Suprapubic skin (tissue), 4 donors: Measurements from ENCODE around the gene THSD7B. TPM values are rescaled to one million over a fixed set of nuclear protein-coding genes. Genes with fewer than 3 reads are reported as not detected.

ENCODE experiments used
- DNase-seq, 2 donors: peaks; one replicate each; pipeline ENCODE4 v3.0.0-alpha.2; 2019; ENCODE audit warnings: low spot score in 2 of 2
- H3K27ac ChIP-seq: fragments of 200-600 bp; sonication (generic); one replicate; pipeline ENCODE4 v1.5.1; 2019
- H3K27me3 ChIP-seq: fragments of 200-600 bp; sonication (generic); one replicate; pipeline ENCODE4 v1.5.1; 2019
- H3K36me3 ChIP-seq: fragments of 200-600 bp; sonication (generic); one replicate; pipeline ENCODE4 v1.5.1; 2019
- H3K4me1 ChIP-seq: fragments of 200-600 bp; sonication (generic); one replicate; pipeline ENCODE4 v1.5.1; 2019
- H3K4me3 ChIP-seq: fragments of 200-600 bp; sonication (generic); one replicate; pipeline ENCODE4 v1.5.1; 2019; ENCODE audit warnings: mild to moderate bottlenecking
- H3K9me3 ChIP-seq: fragments of 200-600 bp; sonication (generic); one replicate; pipeline ENCODE4 v1.5.1; 2019
- CTCF ChIP-seq, 2 donors: fragments of 200-600 bp in 1 of 2; fragments of 450-650 bp in 1 of 2; sonication (generic) in 1 of 2; IDR thresholded peaks; one replicate each; pipeline ENCODE4 v1.5.1; 2016 to 2019; ENCODE audit warnings: antibody characterized with exemption in 2 of 2, mild to moderate bottlenecking in 1 of 2, moderate library complexity in 1 of 2
- EP300 ChIP-seq: sonication (generic); formaldehyde crosslinking; IDR thresholded peaks from one replicate; pipeline ENCODE4 v1.6.1; 2017; ENCODE audit warnings: antibody characterized with exemption
- POLR2A ChIP-seq, 2 donors: fragments of 450-650 bp; IDR thresholded peaks; one replicate each; pipeline ENCODE4 v1.6.1; 2017; ENCODE audit warnings: antibody characterized with exemption in 2 of 2, mild to moderate bottlenecking in 2 of 2, moderate library complexity in 2 of 2
- POLR2AphosphoS5 ChIP-seq, 3 donors: sonication (generic); formaldehyde crosslinking; IDR thresholded peaks; one replicate each; pipeline ENCODE4 v1.6.1; 2017; ENCODE audit warnings: antibody characterized with exemption in 3 of 3
- WGBS: methylation state at CpG from one replicate; pipeline ENCODE4 v1.1.5; 2018; 5-methylcytosine and 5-hydroxymethylcytosine counted together
- total RNA-seq, 4 donors: library from RNA; depleted of rRNA; stranded (reverse); fragments of >200 nt; gene quantifications; one replicate each; pipeline ENCODE4 v1.1.0, GENCODE V29; 2016

THSD7B gene
- total RNA-seq, 4 donors from 2014 or later: 0.18 to 1.1 (median 0.34) TPM; not detected in 1

- no peak overlapping the region for H3K27ac ChIP-seq
- TF ChIP-seq POLR2AphosphoS5 (IDR thresholded peaks at IDR 0.05) (no peak), CTCF (IDR thresholded peaks at IDR 0.05) (no peak), EP300 (no peak), POLR2A (IDR thresholded peaks at IDR 0.05) (no peak)
- 23% methylated on average over 1 of the region's 1 CpG for WGBS
- no peaks in the 10 kb centered on the region for H3K9me3 ChIP-seq
- no peak overlapping the region for H3K4me3 ChIP-seq
- no peak for DNase-seq
- H3K36me3 ChIP-seq: no peaks in the 10 kb centered on the region
- H3K27me3 ChIP-seq: no peaks in the 10 kb centered on the region
- no peaks in the 10 kb centered on the region for H3K4me1 ChIP-seq
Measured at GRCh38 chr2:136828774-136829173, 63.4 kb downstream of the THSD7B start.

- Histone ChIP-seq H3K4me3 (no peak overlapping the region), H3K27me3 (no peaks in the 10 kb centered on the region), H3K4me1 (no peaks in the 10 kb centered on the region), H3K27ac (no peak overlapping the region), H3K9me3 (no peaks in the 10 kb centered on the region), H3K36me3 (no peaks in the 10 kb centered on the region)
- WGBS: 80% methylated on average over 1 of the region's 1 CpG
- no peak for DNase-seq
- TF ChIP-seq CTCF (IDR thresholded peaks at IDR 0.05) (no peak), EP300 (no peak), POLR2A (IDR thresholded peaks at IDR 0.05) (no peak), POLR2AphosphoS5 (IDR thresholded peaks at IDR 0.05) (no peak)
Measured at GRCh38 chr2:136844546-136844945, 79.2 kb downstream of the THSD7B start.

GRCh38 chr2:136858656-136859055 lies 93.3 kb downstream of the THSD7B start:
- Histone ChIP-seq H3K27me3 (no peaks in the 10 kb centered on the region), H3K9me3 (no peaks in the 10 kb centered on the region), H3K4me3 (no peak overlapping the region), H3K4me1 (no peaks in the 10 kb centered on the region), H3K36me3 (no peaks in the 10 kb centered on the region), H3K27ac (no peak overlapping the region)
- DNase-seq: no peak
- WGBS: 44% methylated on average over 7 of the region's 7 CpGs
- TF ChIP-seq EP300: no peak
- no peak for TF ChIP-seq CTCF (IDR thresholded peaks at IDR 0.05)
- TF ChIP-seq POLR2A (IDR thresholded peaks at IDR 0.05): no peak
- no peak for TF ChIP-seq POLR2AphosphoS5 (IDR thresholded peaks at IDR 0.05)

- no peak for TF ChIP-seq EP300
- Histone ChIP-seq H3K27ac (no peak overlapping the region), H3K4me3 (no peak overlapping the region), H3K36me3 (no peaks in the 10 kb centered on the region), H3K27me3 (no peaks in the 10 kb centered on the region), H3K4me1 (no peaks in the 10 kb centered on the region), H3K9me3 (no peaks in the 10 kb centered on the region)
- no peak for DNase-seq
- WGBS: 68% methylated on average over 2 of the region's 2 CpGs
Measured at GRCh38 chr2:136860443-136860958, 95.2 kb downstream of the THSD7B start.

GRCh38 chr2:136863468-136863867 lies 98.1 kb downstream of the THSD7B start:
- no peak overlapping the region for H3K27ac ChIP-seq
- TF ChIP-seq EP300 (no peak), POLR2A (IDR thresholded peaks at IDR 0.05) (no peak), CTCF (IDR thresholded peaks at IDR 0.05) (no peak), POLR2AphosphoS5 (IDR thresholded peaks at IDR 0.05) (no peak)
- no peaks in the 10 kb centered on the region for H3K9me3 ChIP-seq
- H3K36me3 ChIP-seq: no peaks in the 10 kb centered on the region
- H3K4me1 ChIP-seq: no peaks in the 10 kb centered on the region
- no peak for DNase-seq
- WGBS: 81% methylated on average over 6 of the region's 6 CpGs
- no peak overlapping the region for H3K4me3 ChIP-seq
- H3K27me3 ChIP-seq: no peaks in the 10 kb centered on the region

- no peaks in the 10 kb centered on the region for H3K36me3 ChIP-seq
- no peak for DNase-seq
- H3K4me3 ChIP-seq: no peak overlapping the region
- no peaks in the 10 kb centered on the region for H3K9me3 ChIP-seq
- no peaks in the 10 kb centered on the region for H3K27me3 ChIP-seq
- 58% methylated on average over 4 of the region's 4 CpGs for WGBS
- TF ChIP-seq POLR2AphosphoS5 (IDR thresholded peaks at IDR 0.05): no peak
- no peak for TF ChIP-seq EP300
- no peak overlapping the region for H3K27ac ChIP-seq
- H3K4me1 ChIP-seq: no peaks in the 10 kb centered on the region
Measured at GRCh38 chr2:136863874-136864273, 98.5 kb downstream of the THSD7B start.
